ENCODE measurements around the gene TMEM135. TPM values are rescaled to one million over a fixed set of nuclear protein-coding genes. Genes with fewer than 3 reads are reported as not detected.
"Not testable (repeated sequence)": the region's sequence is repeated elsewhere in the genome, so short reads cannot be mapped to it uniquely, and the experiment has no call there.

Gene TMEM135
- total RNA-seq, 1 experiment from 2014 or later: 70.3 TPM

DNA sequence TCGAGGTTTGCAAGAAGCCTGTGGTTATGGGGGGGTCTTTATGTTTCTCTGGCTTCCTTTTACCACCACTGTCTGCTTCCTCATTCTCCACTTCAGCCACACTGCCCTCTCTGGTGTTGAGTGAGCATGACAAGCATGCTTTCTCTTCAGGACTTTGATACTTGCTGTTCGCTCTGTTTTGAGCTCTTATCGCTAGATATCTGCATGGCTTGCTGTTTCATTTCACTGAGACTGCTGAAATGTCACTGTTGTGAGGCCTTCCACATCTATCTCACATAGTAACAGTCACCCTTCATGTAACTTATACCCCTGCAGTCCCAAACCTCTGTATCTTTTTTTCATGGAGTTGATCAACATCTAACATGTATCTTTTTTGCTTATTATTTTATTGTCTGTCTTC lies 59.8 kb downstream of the TMEM135 start:
- DNase-seq (ENCODE audit: low spot score): peak; percentile 84
- POLR2A ChIA-PET (ENCODE audit: low non-redundant PET): no interaction called here
- TF ChIP-seq, protein P1, sequence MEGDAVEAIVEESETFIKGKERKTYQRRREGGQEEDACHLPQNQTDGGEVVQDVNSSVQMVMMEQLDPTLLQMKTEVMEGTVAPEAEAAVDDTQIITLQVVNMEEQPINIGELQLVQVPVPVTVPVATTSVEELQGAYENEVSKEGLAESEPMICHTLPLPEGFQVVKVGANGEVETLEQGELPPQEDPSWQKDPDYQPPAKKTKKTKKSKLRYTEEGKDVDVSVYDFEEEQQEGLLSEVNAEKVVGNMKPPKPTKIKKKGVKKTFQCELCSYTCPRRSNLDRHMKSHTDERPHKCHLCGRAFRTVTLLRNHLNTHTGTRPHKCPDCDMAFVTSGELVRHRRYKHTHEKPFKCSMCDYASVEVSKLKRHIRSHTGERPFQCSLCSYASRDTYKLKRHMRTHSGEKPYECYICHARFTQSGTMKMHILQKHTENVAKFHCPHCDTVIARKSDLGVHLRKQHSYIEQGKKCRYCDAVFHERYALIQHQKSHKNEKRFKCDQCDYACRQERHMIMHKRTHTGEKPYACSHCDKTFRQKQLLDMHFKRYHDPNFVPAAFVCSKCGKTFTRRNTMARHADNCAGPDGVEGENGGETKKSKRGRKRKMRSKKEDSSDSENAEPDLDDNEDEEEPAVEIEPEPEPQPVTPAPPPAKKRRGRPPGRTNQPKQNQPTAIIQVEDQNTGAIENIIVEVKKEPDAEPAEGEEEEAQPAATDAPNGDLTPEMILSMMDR (conservative IDR thresholded peaks at IDR 0.05; ENCODE audit: low read depth, low read length): peak; percentile 88
- TF ChIP-seq EZH2 (IDR thresholded peaks at IDR 0.05; ENCODE audit: borderline replicate concordance, low read depth, low read length, poor library complexity, severe bottlenecking): no peak

DNA sequence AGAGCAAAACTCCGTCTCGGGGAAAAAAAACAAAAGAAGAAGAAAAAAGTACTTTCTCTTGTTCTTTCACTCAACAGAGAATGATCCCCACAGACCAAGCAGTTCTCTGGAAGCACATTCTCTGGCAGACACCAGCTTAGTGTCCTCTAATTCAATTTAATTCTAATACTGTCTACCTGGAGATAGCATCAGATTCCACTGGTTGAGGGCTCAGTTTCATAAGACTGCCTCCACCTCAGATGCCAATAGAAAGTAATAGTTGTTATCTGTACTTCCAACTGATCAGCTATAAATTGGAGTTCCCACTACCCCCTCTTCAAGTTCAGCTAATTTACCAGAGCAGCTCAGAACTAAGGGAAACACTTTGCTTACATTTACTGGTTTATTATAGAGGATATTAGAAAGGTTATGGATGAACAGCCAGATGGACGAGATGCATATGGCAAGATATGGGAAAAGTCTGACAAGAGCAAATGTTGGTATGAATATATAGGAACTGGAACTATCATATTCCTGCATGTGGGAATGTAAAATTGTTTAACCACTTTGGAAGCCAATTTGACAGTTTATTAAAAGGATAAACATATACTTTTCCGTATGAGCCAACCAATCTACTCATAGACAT lies 64.3 kb downstream of the TMEM135 start:
- DNase-seq (ENCODE audit: low spot score): no peak
- POLR2A ChIA-PET (ENCODE audit: low non-redundant PET): no interaction called here
- TF ChIP-seq EZH2 (IDR thresholded peaks at IDR 0.05; ENCODE audit: borderline replicate concordance, low read depth, low read length, poor library complexity, severe bottlenecking): no peak
- TF ChIP-seq, protein P1 (conservative IDR thresholded peaks at IDR 0.05; ENCODE audit: low read depth, low read length): no peak
- no TSS peak for BruUV-seq (replicated peaks)
- CTCF ChIA-PET: no interaction called here
- intact Hi-C loops (cut with micrococcal nuclease; ENCODE audit: unreplicated experiment): no loop called here
- Histone ChIP-seq H3K27ac (ENCODE audit: low read depth, low read length, poor library complexity, severe bottlenecking) (no peak overlapping the region), H3K4me3 (ENCODE audit: low read depth, low read length, poor library complexity, severe bottlenecking) (no peak overlapping the region), H3K36me3 (ENCODE audit: insufficient read depth, low read length, poor library complexity, severe bottlenecking) (peaks cover 7% of the 10 kb centered on the region), H3K27me3 (replicated peaks; ENCODE audit: insufficient read depth, low read depth, low read length, poor library complexity) (no peaks in the 10 kb centered on the region), H3K4me1 (ENCODE audit: insufficient read depth, low read length, poor library complexity, severe bottlenecking) (peaks cover 15% of the 10 kb centered on the region), H3K9me3 (ENCODE audit: low read depth, low read length, poor library complexity, severe bottlenecking) (no peaks in the 10 kb centered on the region)

More for the DNA sequence above, 59.8 kb downstream of the TMEM135 start:
- H3K36me3 ChIP-seq (ENCODE audit: insufficient read depth, low read length, poor library complexity, severe bottlenecking): peaks cover 19% of the 10 kb centered on the region
- H3K4me1 ChIP-seq (ENCODE audit: insufficient read depth, low read length, poor library complexity, severe bottlenecking): peaks cover 6% of the 10 kb centered on the region
- no TSS peak for BruUV-seq (replicated peaks)
- peaks cover 7% of the 10 kb centered on the region for H3K9me3 ChIP-seq (ENCODE audit: low read depth, low read length, poor library complexity, severe bottlenecking)
- CTCF ChIA-PET: interaction anchor here (0.6 to 1.2 kb wide), 7 partner anchors 9 to 158 kb away, joined by 3 to 6 read pairs (median 3); no protein-coding TSS in a partner anchor
- intact Hi-C loops (cut with micrococcal nuclease; ENCODE audit: unreplicated experiment): loop anchor here (2.0 to 5.0 kb wide), 5 partner anchors 75 to 325 kb away; no protein-coding TSS in a partner anchor
- no peaks in the 10 kb centered on the region for H3K27me3 ChIP-seq (replicated peaks; ENCODE audit: insufficient read depth, low read depth, low read length, poor library complexity)
- H3K27ac ChIP-seq (ENCODE audit: low read depth, low read length, poor library complexity, severe bottlenecking): peak overlapping the region; percentile 31
- H3K4me3 ChIP-seq (ENCODE audit: low read depth, low read length, poor library complexity, severe bottlenecking): no peak overlapping the region

DNA sequence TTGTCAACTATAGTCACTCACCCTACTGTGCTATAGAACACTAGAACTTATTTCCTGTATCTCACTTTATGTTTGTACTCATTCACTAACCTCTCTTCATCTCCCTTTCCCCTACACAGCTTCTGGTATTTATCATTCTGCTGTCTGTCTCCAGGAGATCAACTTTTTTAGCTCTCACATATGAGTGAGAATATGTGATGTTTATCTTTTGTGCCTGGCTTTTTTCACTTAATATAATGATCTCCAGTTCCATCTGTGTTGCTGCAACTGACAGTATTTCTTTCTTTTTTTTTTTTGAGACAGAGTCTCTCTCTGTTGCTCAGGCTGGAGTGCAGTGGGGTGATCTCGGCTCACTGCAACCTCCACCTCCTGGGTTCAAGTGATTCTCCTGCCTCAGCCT lies 68.1 kb downstream of the TMEM135 start:
- H3K27ac ChIP-seq (ENCODE audit: low read depth, low read length, poor library complexity, severe bottlenecking); H3K9me3 ChIP-seq (ENCODE audit: low read depth, low read length, poor library complexity, severe bottlenecking); H3K27me3 ChIP-seq (replicated peaks; ENCODE audit: insufficient read depth, low read depth, low read length, poor library complexity); CTCF ChIA-PET; BruUV-seq (replicated peaks); DNase-seq (ENCODE audit: low spot score); H3K4me3 ChIP-seq (ENCODE audit: low read depth, low read length, poor library complexity, severe bottlenecking); intact Hi-C loops (cut with micrococcal nuclease; ENCODE audit: unreplicated experiment); H3K36me3 ChIP-seq (ENCODE audit: insufficient read depth, low read length, poor library complexity, severe bottlenecking); POLR2A ChIA-PET (ENCODE audit: low non-redundant PET): not testable (repeated sequence)
- H3K4me1 ChIP-seq (ENCODE audit: insufficient read depth, low read length, poor library complexity, severe bottlenecking): peaks cover 13% of the 10 kb centered on the region

DNA sequence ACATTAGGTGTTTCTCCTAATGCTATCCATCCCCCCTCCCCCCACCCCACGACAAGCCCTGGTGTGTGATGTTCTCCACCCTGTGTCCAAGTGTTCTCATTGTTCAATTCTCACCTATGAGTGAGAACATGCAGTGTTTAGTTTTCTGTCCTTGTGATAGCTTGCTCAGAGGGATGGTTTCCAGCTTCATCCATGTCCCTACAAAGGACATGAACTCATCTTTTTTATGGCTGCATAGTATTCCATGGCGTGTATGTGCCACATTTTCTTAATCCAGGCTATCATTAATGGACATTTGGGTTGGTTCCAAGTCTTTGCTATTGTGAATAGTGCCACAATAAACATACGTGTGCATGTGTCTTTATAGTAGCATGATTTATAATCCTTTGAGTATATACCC lies 69.6 kb downstream of the TMEM135 start:
- intact Hi-C loops (cut with micrococcal nuclease; ENCODE audit: unreplicated experiment); H3K36me3 ChIP-seq (ENCODE audit: insufficient read depth, low read length, poor library complexity, severe bottlenecking); DNase-seq (ENCODE audit: low spot score); H3K9me3 ChIP-seq (ENCODE audit: low read depth, low read length, poor library complexity, severe bottlenecking); POLR2A ChIA-PET (ENCODE audit: low non-redundant PET); H3K27me3 ChIP-seq (replicated peaks; ENCODE audit: insufficient read depth, low read depth, low read length, poor library complexity); CTCF ChIA-PET; BruUV-seq (replicated peaks); H3K27ac ChIP-seq (ENCODE audit: low read depth, low read length, poor library complexity, severe bottlenecking); H3K4me3 ChIP-seq (ENCODE audit: low read depth, low read length, poor library complexity, severe bottlenecking): not testable (repeated sequence)
- H3K4me1 ChIP-seq (ENCODE audit: insufficient read depth, low read length, poor library complexity, severe bottlenecking): peaks cover 13% of the 10 kb centered on the region
